Measurements from ENCODE around the gene LRRN3. TPM values are rescaled to one million over a fixed set of nuclear protein-coding genes. Genes with fewer than 3 reads are reported as not detected.

LRRN3 gene
- total RNA-seq, 3 donors from 2014 or later = 1.6 to 2.4 (median 1.6) TPM

GRCh38 chr7:111083413-111083812 lies 7.5 kb upstream of the LRRN3 start:
- Histone ChIP-seq H3K4me3 (no peak overlapping the region), H3K36me3 (no peaks in the 10 kb centered on the region), H3K4me1 (no peaks in the 10 kb centered on the region), H3K27ac (no peak overlapping the region), H3K9me3 (no peaks in the 10 kb centered on the region), H3K27me3 (no peaks in the 10 kb centered on the region)
- no peak for DNase-seq (ENCODE audit: low spot score in 2 of 2)
- TF ChIP-seq CTCF (IDR thresholded peaks at IDR 0.05) (no peak), POLR2A (IDR thresholded peaks at IDR 0.05) (no peak), POLR2AphosphoS5 (IDR thresholded peaks at IDR 0.05) (no peak)
- intact Hi-C loops (cut with DNase I; ENCODE audit: low total_unique reads) = no loop called here

- no peaks in the 10 kb centered on the region for H3K36me3 ChIP-seq
- no peak for TF ChIP-seq POLR2AphosphoS5 (IDR thresholded peaks at IDR 0.05)
- TF ChIP-seq CTCF (IDR thresholded peaks at IDR 0.05) = no peak
- TF ChIP-seq POLR2A (IDR thresholded peaks at IDR 0.05) = no peak
- intact Hi-C loops (cut with DNase I; ENCODE audit: low total_unique reads) = no loop called here
Observed at GRCh38 chr7:111085356-111085755, 5.6 kb upstream of the LRRN3 start.

GRCh38 chr7:111086532-111086931 lies 4.4 kb upstream of the LRRN3 start:
- intact Hi-C loops (cut with DNase I; ENCODE audit: low total_unique reads) = no loop called here
- DNase-seq (ENCODE audit: low spot score in 2 of 2) = no peak
- H3K9me3 ChIP-seq = no peaks in the 10 kb centered on the region
- H3K4me3 ChIP-seq = no peak overlapping the region
- H3K27me3 ChIP-seq = no peaks in the 10 kb centered on the region
- H3K4me1 ChIP-seq = no peaks in the 10 kb centered on the region
- H3K27ac ChIP-seq = no peak overlapping the region
- no peaks in the 10 kb centered on the region for H3K36me3 ChIP-seq
- TF ChIP-seq POLR2A (IDR thresholded peaks at IDR 0.05) = no peak
- no peak for TF ChIP-seq POLR2AphosphoS5 (IDR thresholded peaks at IDR 0.05)
- TF ChIP-seq CTCF (IDR thresholded peaks at IDR 0.05) = no peak

More at GRCh38 chr7:111085356-111085755, 5.6 kb upstream of the LRRN3 start:
- H3K9me3 ChIP-seq = no peaks in the 10 kb centered on the region
- H3K4me3 ChIP-seq = no peak overlapping the region
- DNase-seq (ENCODE audit: low spot score in 2 of 2) = no peak
- H3K27me3 ChIP-seq = no peaks in the 10 kb centered on the region
- H3K4me1 ChIP-seq = no peaks in the 10 kb centered on the region
- H3K27ac ChIP-seq = no peak overlapping the region

- no peaks in the 10 kb centered on the region for H3K4me1 ChIP-seq
- no peak for DNase-seq (ENCODE audit: low spot score in 2 of 2)
- no peak overlapping the region for H3K27ac ChIP-seq
- no peaks in the 10 kb centered on the region for H3K27me3 ChIP-seq
- no peaks in the 10 kb centered on the region for H3K9me3 ChIP-seq
- TF ChIP-seq POLR2A (IDR thresholded peaks at IDR 0.05) (no peak), POLR2AphosphoS5 (IDR thresholded peaks at IDR 0.05) (no peak), CTCF (IDR thresholded peaks at IDR 0.05) (no peak)
- H3K36me3 ChIP-seq = no peaks in the 10 kb centered on the region
- intact Hi-C loops (cut with DNase I; ENCODE audit: low total_unique reads) = no loop called here
- no peak overlapping the region for H3K4me3 ChIP-seq
Observed at GRCh38 chr7:111088328-111088727, 2.6 kb upstream of the LRRN3 start.

GRCh38 chr7:111089822-111090426 lies 1.0 kb upstream of the LRRN3 start:
- intact Hi-C loops (cut with DNase I; ENCODE audit: low total_unique reads) = loop anchor here (5.0 kb wide), 1 partner anchor 203 kb away; no protein-coding TSS in a partner anchor
- no peak for TF ChIP-seq POLR2A (IDR thresholded peaks at IDR 0.05)
- peak; percentile 33 to 59 (median 36) for TF ChIP-seq CTCF (IDR thresholded peaks at IDR 0.05)
- no peak for TF ChIP-seq POLR2AphosphoS5 (IDR thresholded peaks at IDR 0.05)
- DNase-seq (ENCODE audit: low spot score in 2 of 2) = no peak

More at GRCh38 chr7:111089822-111090426, 1.0 kb upstream of the LRRN3 start:
- Histone ChIP-seq H3K27ac (no peak overlapping the region), H3K36me3 (no peaks in the 10 kb centered on the region), H3K27me3 (no peaks in the 10 kb centered on the region), H3K4me3 (no peak overlapping the region), H3K4me1 (no peaks in the 10 kb centered on the region), H3K9me3 (no peaks in the 10 kb centered on the region)
